HUDEP-2 (cell line): ENCODE measurements around the gene ROBO1.

Source experiments
- DNase-seq, 76 experiments: peaks; one replicate each; lab custom pipeline; 2025; ENCODE audit not compliant: unreplicated experiment in 76 of 76; lab: John Stamatoyannopoulos, UW

ROBO1 gene

DNA sequence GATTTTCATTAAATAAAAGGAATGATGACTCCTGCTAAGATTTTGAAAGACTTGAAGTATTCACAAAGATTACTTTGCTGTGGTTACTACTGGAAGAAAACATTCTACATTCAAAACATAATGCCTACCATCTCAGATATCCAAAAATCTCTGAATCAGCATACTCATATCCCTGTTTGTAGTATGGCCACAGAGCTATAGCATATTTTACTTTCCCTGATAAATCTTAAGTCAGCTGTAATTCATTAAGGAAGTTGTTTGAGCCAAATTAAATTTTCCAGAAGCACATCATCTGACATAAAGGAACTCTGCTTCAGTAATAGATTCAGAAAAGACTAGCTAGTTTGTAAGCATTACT lies 942.0 kb downstream of the ROBO1 start:
- DNase-seq, result no peak

DNA sequence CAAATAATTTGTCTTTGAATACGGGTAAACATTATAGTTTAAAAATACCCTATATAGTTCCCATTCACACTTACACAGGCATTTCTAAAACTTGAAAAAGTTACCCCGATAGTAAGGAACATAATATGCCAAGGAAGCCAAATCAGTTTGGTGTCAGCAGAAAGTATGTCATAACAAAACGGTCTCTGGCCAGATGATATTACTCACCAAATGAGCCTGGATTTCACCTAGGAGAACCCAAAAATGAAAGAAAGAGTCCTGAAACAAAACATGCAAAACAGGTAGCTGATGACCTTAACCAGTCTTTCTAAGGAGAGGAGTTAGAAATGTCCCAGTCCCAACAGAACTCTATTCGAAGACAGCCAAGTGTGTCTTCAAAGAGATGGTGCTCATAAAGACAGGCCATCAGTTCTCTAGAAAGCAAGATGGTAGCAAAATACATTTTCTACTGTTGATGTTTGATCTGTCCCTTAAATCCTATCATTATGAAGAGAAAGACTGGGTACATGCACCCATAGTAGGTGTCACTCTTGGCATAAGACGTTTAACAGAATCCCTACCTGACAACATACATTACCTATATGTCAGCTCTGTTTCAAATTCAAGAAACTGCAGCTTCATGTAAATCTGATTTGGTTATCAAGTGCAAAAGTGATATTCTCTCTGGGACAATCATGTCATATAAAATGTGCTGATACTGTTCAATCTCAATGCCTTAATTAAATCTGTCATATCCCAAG lies 942.5 kb downstream of the ROBO1 start:
- DNase-seq, result no peak

- no peak for DNase-seq
Measured at GRCh38 chr3:78823859-78824258, 943.9 kb downstream of the ROBO1 start.

DNA sequence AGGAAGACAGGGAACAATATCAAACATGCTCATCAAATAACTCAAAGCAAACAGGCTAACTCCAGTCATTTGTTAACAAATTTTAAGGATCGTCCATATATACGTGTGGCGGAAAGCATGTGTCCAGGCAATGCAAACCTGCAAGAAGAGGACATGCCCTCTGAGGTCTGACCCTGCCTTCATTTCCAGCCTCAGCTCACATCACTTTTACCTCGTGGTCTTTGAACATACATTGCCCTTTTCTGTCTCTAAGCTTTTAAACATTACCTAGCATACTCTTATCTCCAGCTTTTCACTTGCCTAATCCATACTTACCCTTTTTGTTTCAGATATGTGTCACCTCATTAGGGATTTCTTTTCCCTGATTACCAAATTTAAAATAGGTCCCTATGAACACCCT lies 944.4 kb downstream of the ROBO1 start:
- no peak for DNase-seq

DNA sequence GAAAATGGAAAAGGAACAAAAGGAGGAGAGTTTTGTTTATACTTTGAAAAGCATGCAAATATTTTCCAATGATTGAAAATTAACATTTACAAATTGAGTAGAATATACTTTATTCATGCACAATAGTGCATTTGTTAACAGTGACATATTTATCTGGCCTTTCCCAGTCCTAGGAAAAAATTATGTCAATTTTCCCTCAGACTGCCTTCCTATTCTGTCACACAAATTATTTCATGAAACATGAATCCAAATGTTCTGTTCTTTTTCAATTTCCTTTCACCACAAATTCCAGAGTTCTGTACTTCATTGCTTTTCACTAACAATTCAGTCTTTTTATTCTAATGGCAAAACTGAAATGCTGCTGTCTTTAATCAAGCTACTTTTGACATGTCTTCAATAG lies 945.1 kb downstream of the ROBO1 start:
- DNase-seq, result no peak

DNA sequence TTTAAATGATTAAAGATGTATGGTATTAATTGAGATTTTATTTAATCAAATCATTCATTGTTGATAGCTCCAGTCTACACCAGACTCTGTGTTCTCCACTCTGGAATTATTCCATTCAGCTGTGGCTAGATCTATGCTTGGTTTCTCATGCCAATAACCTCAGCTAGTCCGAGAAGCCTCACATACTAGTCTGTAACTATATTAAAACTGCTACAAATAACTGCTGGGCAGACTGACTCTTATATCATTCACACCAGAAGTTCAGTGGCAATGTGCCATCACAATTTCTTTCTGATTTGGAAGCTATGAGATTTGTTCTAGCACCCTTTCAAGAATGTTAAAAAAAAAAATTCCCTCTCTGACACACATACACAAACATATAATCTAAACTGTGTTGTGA lies 947.3 kb downstream of the ROBO1 start:
- DNase-seq, result no peak

GRCh38 chr3:78818161-78818985 lies 949.4 kb downstream of the ROBO1 start:
- no peak for DNase-seq

DNA sequence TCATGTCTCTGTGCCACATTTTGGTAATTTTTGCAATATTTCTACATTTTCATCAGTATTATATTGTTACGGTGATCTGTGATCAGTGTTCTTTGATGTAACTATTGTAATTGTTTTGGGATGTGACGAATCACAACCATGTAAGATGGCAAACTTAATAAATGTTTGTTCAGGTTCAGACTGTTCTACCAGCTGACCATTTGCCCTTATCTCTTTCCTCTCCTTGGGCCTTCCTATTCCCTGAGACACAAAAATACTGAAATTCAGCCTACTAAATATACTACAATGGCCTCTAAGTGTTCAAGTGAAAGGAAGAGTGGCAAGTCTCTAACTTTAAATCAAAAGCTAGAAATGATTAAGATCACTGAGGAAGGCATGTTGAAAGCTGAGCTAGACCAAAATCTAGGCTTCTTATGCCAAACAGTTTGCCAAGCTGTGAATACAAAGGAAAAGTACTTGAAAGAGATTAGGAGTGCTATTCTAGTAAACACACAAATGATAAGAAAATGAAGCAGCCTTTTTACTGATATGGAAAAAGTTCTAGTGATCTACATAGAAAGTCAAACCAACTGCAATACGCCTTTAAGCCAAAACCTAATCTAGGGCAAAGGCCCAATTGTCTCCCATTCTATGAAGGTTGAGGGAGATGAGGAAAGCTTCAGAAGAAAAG lies 952.8 kb downstream of the ROBO1 start:
- DNase-seq, result no peak

DNA sequence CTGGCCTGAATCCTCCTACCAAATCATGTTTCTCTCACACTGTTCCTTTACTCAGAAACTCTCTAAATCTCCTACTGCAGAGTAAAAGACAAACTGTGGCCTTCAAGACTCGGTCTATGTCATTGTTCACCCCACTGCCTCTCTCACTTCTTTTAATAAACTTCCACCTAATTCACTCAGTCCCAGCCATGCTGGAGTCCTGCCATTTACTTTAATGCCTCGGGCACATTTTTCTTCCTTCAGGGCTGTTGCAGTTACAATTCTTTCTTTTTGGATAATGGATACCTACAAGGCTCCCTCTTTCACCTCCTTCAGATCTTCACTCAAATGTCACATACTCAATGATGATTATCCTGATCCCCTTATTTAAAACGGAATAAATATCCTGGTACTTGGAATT lies 955.6 kb downstream of the ROBO1 start:
- no peak for DNase-seq

DNA sequence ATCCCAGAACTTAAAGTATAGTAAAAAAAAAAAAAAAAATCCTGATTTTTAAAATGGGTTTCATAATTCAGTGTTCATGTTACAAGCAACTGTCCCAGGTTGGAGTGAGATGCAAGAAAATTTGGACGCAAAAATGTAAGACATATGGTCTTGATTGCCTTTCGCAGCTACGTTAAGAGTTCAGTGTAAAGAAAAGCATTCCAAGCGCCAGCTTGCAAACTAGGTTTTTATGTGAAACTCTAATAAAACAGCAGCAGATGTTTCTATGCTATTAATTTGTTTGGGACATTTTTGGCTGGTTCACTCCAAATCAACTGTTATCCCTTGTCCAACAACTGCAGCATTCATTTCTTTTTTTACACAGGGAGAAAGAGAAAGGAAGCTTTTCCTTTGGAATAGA lies 957.8 kb downstream of the ROBO1 start:
- DNase-seq, result no peak

DNA sequence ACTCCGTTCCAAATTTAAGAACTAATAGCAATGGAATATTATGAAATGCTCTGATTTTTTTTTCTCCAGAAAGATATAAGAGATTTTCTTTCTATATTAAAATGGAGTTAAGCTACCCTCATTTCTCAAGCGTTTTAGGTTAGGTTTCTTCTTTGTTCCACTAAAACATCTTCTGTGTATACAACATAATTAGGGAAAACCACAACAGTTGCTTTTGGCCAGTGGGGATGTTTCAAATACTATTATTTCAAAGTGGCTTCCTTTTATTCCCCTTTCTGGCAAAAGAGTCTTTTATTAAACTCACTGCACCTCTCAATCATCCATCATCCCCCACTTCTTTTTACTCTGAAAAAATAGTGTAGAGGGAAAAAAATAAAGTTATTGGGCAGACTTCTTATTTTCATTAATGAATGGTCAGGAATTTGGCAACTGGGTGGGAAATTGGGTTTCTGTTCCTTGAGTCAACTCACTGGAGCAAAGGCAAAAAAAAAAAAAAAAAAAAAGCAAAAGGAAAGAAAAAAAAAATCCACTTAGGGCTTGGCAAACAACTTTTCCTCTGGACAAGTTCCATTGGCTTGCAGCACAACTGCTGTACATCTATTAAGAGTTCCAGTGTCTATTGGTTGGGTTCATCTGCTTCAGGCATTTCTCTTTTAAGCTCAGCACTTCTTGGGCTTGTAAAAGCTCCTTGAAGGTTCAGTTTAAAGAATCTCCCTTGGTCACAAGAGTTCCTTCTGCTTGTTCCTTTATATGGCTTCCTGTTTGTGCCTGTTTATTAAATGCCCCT lies 963.4 kb downstream of the ROBO1 start:
- DNase-seq, result no peak

DNA sequence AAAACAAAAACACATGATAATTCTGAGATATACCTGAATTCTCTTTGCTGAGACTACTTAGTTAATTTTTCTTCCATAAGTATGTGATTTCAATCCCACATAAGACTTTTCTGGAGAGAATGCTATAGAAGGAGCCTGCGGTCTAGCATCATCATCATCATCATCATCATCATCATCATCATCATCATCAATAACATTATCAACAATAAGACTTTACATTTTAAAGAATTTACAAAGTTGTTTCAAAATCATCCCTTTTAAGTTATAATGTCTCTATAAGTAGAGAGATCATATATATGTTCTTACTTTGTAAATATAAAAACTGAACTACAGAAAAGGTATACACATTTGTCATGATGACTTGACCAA lies 965.3 kb downstream of the ROBO1 start:
- DNase-seq, result no peak

DNA sequence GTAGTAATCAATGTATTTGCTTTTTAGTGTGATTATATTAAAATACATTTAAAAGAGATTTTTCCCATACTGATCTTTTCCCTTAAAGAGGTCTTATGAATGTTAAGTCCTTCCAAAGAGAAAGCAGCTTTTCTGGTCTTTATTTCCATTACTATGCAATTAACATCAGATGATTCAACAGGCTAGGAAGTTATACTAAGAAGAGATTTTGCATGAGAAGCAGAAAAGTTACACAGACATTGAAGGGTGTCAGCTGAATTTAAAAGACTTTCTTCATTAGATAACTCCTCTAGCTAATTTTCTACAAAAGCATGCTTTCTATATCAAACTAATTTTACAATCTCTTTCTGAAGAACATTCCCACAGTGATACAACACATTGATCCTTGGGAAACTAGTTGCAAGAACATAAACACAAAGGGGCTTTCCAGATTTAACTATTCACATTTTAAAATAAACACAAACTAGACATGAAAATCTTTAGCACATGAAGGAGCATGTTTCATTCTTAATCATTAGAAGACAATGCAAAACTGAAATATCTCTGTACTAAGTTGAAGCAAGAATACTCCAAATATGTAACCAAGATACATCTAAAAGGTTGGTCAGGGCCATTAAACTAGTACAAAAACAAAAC lies 965.8 kb downstream of the ROBO1 start:
- no peak for DNase-seq

DNA sequence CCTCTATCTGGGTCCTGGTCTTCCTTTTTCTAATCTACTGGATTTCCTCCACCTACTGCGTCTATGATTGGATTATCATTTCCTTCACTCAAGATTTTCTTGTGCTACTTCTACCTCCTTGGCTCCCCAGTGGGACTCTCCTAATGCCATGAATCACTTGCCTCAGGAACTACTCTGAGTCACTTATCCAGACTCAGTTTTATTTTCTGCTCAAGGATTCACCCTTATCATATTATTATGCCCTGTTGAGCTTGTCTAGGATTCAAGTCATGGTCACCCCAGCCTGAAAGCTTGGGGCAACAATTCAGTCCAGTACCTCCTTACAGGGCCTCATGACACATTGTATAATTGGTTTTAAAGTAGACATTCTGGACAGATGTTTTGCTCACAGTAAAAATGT lies 968.1 kb downstream of the ROBO1 start:
- no peak for DNase-seq

DNA sequence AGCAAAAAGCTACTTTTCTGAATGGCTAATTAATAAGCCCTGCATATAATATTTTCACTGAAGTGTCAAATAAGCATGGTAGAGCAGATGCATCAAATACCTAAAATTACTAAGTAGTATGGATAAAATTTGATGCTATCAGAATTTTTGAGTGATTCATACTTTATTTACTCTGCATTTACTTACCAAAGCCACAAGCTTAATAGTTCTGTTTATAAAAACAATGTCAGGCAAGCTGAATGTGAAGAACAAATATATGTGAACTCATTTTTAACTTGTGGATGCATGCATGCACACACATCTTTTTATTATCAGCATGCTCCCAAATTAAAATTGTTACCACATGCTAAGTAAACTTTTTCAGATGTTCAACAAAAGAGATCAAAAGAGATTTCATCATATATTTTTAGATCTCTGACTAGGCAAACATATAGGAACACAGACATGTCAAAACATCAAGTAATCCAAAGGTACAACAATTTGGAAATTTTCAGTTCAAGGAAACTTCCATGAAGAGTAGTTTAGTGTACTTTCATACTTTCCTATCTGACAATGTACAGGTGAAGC lies 969.4 kb downstream of the ROBO1 start:
- DNase-seq, result no peak

GRCh38 chr3:78794431-78794830 lies 973.4 kb downstream of the ROBO1 start:
- DNase-seq, result no peak

- no peak for DNase-seq
Measured at GRCh38 chr3:78792733-78793132, 975.1 kb downstream of the ROBO1 start.

DNA sequence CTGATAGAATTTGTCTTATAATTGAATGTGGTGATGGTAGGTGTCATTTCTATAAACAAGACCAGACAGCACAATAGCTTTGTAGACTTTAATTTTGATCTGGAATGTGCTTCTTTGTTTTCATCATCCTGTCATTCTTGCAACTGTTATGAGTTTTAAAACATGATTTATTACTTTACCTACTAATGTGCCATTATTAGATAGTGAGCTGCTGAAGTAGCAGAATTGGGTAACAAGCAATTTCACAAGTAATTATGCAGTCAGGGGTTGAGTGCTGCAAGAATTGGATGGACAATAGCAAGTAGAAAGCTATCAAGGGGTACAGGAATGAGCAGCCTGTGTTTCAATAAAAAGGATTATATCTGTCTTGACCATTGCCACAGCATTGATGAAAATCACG lies 975.6 kb downstream of the ROBO1 start:
- DNase-seq, result no peak

- DNase-seq, result no peak
Measured at GRCh38 chr3:78791753-78792152, 976.0 kb downstream of the ROBO1 start.

DNA sequence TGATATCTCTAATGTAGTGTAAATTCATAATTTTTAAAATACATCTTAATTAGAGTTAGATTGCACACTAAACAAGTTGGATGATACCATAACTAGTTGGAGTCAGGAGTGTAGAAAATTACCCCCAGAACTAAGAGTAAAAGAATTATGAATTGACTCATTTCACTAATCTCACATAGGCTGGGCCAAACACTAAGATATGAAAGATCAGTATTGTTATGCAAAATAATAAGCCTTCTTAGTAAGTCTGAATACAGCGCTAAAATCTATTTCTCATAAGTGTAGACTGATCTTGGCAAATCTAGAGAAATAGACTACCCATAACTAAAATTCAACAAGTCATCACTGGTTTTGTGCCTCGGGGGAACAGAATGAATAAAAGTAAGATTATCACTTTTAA lies 979.0 kb downstream of the ROBO1 start:
- no peak for DNase-seq
